HUES6 (cell line): ENCODE results near the gene MLLT3.

Experiments
- H3K27ac ChIP-seq: 2 replicates; pipeline ENCODE4 v1.7.0; 2013; ENCODE audit warnings: low read depth, mild to moderate bottlenecking, low read length, inconsistent platforms
- H3K27me3 ChIP-seq: 2 replicates; pipeline ENCODE4 v1.6.1; 2013; ENCODE audit warnings: low read length; ENCODE audit not compliant: control insufficient read depth, insufficient read depth
- H3K36me3 ChIP-seq: 2 replicates; pipeline ENCODE4 v1.6.1; 2013; ENCODE audit warnings: low read length; ENCODE audit not compliant: control insufficient read depth, insufficient read depth
- H3K4me1 ChIP-seq: 2 replicates; pipeline ENCODE4 v1.6.1; 2013; ENCODE audit warnings: low read length; ENCODE audit not compliant: control insufficient read depth, insufficient read depth
- H3K4me3 ChIP-seq: 2 replicates; pipeline ENCODE4 v1.5.1; 2013; ENCODE audit warnings: low read depth, low read length
- H3K9ac ChIP-seq: one replicate; pipeline ENCODE4 v1.6.1; 2013; ENCODE audit warnings: mild to moderate bottlenecking, low read length
- H3K9me3 ChIP-seq: 2 replicates; pipeline ENCODE4 v1.6.1; 2013; ENCODE audit warnings: low read depth, low read length; ENCODE audit not compliant: control insufficient read depth, insufficient read depth

Gene MLLT3

DNA sequence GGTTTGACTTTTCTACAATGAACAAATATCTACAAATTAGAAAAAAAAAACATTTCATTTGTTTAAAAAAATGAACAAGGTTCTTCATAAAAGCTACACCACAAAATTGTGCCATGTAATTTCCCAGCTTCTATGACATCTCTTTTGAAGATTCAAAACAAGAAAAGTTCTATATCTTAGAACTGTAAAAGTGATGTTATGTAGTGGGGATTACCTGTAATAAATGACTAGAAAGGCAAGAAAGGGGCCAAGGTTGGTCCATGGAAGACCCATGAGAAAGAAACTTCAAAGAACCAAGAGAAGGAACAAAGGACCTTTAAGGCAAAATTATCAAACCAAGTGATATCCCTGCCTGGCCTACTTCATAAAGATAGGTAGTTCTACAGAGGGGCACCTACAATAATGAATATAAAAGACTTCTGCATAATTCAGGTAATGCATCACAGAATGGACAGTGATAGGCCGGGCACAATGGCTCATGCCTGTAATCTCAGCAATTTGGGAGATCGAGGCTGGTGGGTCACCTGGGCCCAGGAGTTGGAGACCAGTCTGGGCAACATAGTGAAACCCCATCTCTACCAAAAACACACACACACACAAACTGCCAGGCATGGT, 7.6 kb downstream of the MLLT3 start:
- Histone ChIP-seq H3K4me3 (no peak overlapping the region), H3K9ac (no peak overlapping the region), H3K9me3 (no peaks in the 10 kb centered on the region), H3K36me3 (no peaks in the 10 kb centered on the region), H3K4me1 (peaks cover 1% of the 10 kb centered on the region; the same call in 1 of the 2 replicates), H3K27me3 (peaks cover 20% of the 10 kb centered on the region), H3K27ac (no peak overlapping the region)

DNA sequence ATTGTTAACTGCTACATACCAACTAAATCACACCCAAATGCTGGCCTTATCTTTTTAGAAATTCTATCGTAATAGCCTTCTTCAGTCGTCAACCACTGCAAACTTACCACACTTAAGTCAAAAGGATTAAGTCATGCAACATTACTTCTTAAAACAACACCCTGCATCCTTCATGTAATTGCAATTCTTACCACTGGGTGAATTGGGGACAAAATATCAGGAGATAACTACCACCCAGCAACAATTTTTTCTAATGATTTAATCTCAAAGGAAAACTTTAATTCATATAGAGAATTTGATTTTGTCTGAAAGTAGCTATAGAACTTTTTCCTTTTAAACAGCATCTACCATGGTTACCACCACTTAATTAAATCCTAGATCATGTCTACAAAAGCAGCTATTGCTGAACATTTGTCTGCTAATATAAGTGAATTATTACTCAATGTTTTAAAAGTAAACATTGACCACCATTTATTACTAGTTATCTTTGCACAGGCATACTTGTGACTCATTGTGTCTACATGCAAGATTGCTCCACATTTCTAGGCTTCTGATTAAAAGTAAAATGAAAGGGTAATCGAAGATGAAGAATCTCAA, 10.5 kb downstream of the MLLT3 start:
- Histone ChIP-seq H3K4me1 (no peaks in the 10 kb centered on the region), H3K27ac (no peak overlapping the region), H3K9me3 (no peaks in the 10 kb centered on the region), H3K9ac (no peak overlapping the region), H3K27me3 (no peaks in the 10 kb centered on the region), H3K36me3 (no peaks in the 10 kb centered on the region), H3K4me3 (no peak overlapping the region)

DNA sequence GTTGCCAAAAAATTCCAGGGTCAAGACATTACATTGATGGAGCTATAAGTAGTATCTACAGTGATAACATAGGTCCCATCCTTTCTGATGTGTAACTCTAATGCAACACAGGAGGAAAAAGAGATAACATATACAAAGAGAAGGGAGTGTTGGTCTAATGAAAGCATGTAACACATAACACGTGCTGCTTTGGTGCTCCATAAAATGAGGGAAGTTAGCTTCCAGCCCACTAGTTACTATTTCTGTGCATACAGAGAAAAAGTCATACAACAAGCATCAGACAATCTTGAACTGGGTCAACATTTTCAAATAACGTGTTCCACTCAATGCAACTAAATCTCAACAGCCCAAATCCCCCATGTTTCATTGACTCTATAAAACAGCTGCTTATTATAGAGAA, 11.7 kb downstream of the MLLT3 start:
- Histone ChIP-seq H3K27me3 (no peaks in the 10 kb centered on the region), H3K9ac (no peak overlapping the region), H3K27ac (no peak overlapping the region), H3K4me3 (no peak overlapping the region), H3K4me1 (0 out of 2 replicates have a peak, but pooled peaks cover 3% of the 10 kb centered on the region), H3K9me3 (no peaks in the 10 kb centered on the region), H3K36me3 (no peaks in the 10 kb centered on the region)

DNA sequence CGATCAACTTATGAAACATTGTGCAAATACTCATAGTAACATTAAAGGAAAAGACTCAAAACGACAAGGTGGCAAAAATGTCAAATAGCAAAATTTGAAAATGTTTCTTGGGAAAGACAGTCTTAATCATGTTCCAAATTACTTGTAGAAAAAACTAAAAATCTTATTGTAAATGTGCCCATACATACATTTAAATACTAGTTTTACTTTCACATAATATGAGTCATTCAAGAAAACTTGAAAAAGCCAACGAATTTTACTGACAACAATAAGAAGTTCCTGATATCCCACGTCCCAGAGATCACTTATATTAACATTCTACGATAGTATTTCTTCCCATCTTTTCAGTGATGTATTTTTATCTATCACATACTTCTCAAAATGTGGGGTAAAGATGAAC, 13.7 kb downstream of the MLLT3 start:
- no peak overlapping the region for H3K9ac ChIP-seq
- H3K9me3 ChIP-seq, result no peaks in the 10 kb centered on the region
- H3K4me3 ChIP-seq, result no peak overlapping the region
- H3K27ac ChIP-seq, result no peak overlapping the region
- no peaks in the 10 kb centered on the region for H3K27me3 ChIP-seq
- H3K36me3 ChIP-seq, result no peaks in the 10 kb centered on the region
- H3K4me1 ChIP-seq, result 0 out of 2 replicates have a peak, but pooled peaks cover 3% of the 10 kb centered on the region

DNA sequence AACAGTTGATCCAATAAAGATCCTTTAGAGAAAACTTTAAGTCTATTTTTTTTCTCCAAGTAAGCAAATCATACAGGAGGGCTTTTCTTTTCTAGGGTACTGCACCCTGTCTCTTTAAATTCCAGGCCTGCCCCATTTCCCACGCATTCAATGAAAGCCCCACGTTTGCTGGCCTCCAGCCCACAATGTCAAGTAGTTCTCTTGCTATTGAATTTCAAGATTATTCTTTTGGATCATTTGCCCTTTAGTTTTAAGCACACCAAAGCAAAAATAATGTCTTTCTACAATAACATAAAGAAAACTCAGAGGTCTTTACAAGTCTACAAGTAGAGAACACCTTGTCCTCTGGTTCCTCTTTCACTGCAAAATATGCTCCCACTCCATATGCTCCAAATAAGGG, 15.6 kb downstream of the MLLT3 start:
- no peaks in the 10 kb centered on the region for H3K36me3 ChIP-seq
- H3K27me3 ChIP-seq, result no peaks in the 10 kb centered on the region
- H3K27ac ChIP-seq, result no peak overlapping the region
- H3K4me1 ChIP-seq, result 0 out of 2 replicates have a peak, but pooled peaks cover 3% of the 10 kb centered on the region
- H3K9me3 ChIP-seq, result no peaks in the 10 kb centered on the region
- H3K9ac ChIP-seq, result no peak overlapping the region
- no peak overlapping the region for H3K4me3 ChIP-seq

DNA sequence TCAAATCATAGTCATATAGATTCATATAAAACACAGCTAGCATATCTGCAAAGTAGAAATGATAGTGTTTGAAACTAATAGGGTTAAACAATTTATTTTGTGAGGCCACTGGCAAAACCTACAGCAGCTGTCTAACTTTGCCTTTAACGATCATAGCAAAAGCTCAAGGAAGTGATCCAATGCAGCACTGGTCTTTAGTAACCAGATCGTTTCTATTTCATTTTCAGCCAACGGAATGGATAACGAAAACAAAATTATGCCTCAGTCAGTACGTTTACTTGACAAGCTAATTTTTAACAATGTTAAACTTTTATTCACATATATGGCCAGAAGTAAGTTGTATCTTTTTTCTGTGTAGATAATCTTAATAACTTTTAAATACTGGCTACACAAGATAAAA, 17.7 kb downstream of the MLLT3 start:
- Histone ChIP-seq H3K36me3 (no peaks in the 10 kb centered on the region), H3K9ac (no peak overlapping the region), H3K4me1 (0 out of 2 replicates have a peak, but pooled peaks cover 3% of the 10 kb centered on the region), H3K27ac (no peak overlapping the region), H3K4me3 (no peak overlapping the region), H3K9me3 (no peaks in the 10 kb centered on the region), H3K27me3 (no peaks in the 10 kb centered on the region)

DNA sequence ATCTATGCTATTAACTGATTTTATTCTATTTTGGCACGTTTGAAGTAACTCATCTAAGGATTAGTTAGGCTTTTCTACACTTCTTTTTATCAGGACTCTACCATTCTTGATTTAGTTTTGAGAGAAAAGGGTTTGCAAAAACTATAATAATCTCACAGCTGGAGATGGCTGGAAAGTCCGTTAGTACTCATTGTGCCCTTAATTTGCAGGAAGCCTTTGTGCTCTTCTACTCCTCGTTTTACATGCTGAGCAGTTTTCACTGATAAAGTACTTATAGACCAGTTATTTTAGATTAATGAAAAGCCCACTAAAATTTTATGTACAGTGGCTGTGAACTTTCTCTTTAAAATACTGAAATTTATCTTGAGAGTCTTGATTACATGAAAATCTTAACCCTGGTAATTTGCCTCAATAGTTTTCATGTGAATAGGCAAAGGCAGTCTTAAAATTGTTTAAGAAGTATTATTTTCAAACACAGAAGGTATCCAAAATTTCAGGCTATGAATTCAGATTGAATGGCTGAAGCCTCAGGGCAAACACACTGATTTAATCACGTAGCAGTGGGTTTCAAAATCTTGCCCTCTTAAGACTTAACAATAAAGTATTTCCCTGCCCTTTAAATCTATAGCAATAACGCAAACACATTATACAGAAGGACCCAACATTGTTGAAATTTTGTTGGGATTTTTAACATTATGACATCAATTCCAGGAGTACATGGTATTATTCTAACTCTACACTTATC, 18.6 kb downstream of the MLLT3 start:
- no peak overlapping the region for H3K4me3 ChIP-seq
- no peaks in the 10 kb centered on the region for H3K36me3 ChIP-seq
- 0 out of 2 replicates have a peak, but pooled peaks cover 3% of the 10 kb centered on the region for H3K4me1 ChIP-seq
- H3K9ac ChIP-seq, result no peak overlapping the region
- no peaks in the 10 kb centered on the region for H3K9me3 ChIP-seq
- no peak overlapping the region for H3K27ac ChIP-seq
- no peaks in the 10 kb centered on the region for H3K27me3 ChIP-seq

DNA sequence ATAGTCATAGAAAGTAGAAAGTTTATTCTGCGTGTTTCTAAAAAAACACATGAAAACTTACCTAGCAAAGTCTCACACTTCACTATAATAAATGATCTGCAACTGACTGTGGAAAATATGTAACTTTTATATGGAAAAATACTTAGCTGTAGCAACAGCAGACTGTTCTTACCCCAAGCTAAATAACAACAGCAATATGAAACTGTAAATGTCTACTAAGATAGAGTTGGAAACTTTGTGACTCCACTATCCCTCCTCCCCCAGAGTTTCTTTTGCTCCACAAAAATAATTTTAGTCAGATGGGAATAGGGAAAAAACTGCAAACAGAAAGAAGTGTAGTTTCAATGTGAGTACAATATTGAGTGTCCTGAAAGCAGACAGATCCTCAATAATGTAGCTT, 21.0 kb downstream of the MLLT3 start:
- Histone ChIP-seq H3K27ac (no peak overlapping the region), H3K4me3 (no peak overlapping the region), H3K4me1 (0 out of 2 replicates have a peak, but pooled peaks cover under 1% of the 10 kb centered on the region), H3K36me3 (no peaks in the 10 kb centered on the region), H3K27me3 (no peaks in the 10 kb centered on the region), H3K9ac (no peak overlapping the region), H3K9me3 (no peaks in the 10 kb centered on the region)

DNA sequence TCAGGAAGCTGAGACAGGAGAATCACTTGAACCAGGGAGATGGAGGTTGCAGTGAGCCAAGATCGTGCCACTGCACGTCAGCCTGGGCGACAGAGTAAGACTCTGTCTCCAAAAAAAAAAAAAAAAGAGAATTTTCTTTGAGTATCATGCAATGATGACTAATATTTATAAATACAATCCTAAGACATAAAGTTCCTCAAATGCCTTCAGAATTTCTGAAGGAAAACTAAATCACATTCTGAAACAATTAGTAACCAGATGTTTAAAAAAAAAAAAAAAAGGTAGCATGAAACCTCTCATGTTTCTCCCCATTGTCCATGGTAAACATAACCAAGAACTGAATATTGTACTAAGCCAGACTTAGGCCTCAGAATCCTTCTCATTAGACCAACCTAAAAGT, 23.1 kb downstream of the MLLT3 start:
- peaks cover 4% of the 10 kb centered on the region; the same call in 1 of the 2 replicates for H3K4me1 ChIP-seq

DNA sequence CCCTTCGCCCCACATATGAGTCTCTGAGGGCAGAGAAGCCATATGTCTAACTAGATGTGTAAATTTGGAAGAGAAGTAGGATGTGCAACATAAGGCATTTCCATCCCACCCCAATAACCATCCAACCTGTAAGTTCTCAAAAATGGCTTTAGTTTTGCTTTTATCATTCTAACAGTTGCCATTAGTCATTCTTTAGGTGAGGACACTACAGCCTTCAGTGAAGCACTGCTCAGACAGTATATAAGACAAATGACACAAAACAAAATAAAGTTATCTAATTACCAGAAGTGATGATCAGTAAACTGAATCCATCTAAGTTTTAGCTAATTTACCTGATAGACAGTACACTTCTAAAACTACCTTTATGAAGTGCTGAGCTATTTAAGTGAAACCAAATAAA, 23.9 kb downstream of the MLLT3 start:
- no peak overlapping the region for H3K4me3 ChIP-seq
- H3K27ac ChIP-seq, result no peak overlapping the region
- no peaks in the 10 kb centered on the region for H3K9me3 ChIP-seq
- H3K36me3 ChIP-seq, result no peaks in the 10 kb centered on the region
- peaks cover 4% of the 10 kb centered on the region; the same call in 1 of the 2 replicates for H3K4me1 ChIP-seq
- no peaks in the 10 kb centered on the region for H3K27me3 ChIP-seq
- H3K9ac ChIP-seq, result no peak overlapping the region

More for the DNA sequence above, 23.1 kb downstream of the MLLT3 start:
- Histone ChIP-seq H3K27ac (no peak overlapping the region), H3K9me3 (no peaks in the 10 kb centered on the region), H3K27me3 (no peaks in the 10 kb centered on the region), H3K36me3 (no peaks in the 10 kb centered on the region), H3K4me3 (no peak overlapping the region), H3K9ac (no peak overlapping the region)

DNA sequence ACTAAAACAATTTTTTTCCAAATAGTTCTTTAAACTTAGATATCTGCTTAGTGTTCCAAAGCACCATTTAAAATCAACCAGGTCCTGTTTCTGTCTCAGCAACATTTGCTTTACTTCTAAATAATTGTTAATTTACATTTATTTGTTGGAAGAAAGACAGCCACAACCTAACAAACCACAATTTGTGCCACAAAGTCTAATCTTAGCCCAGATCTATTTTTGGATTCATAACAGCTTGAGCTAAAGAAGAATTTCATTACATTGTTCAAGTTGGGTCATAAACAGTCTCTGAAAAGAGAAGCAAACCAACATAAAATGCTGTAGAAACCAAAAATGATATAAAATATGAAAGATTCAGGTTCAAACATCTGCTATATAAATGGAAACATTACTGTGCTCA, 24.4 kb downstream of the MLLT3 start:
- no peak overlapping the region for H3K4me3 ChIP-seq
- H3K9ac ChIP-seq, result no peak overlapping the region
- no peak overlapping the region for H3K27ac ChIP-seq
- peaks cover 4% of the 10 kb centered on the region; the same call in 1 of the 2 replicates for H3K4me1 ChIP-seq
- H3K9me3 ChIP-seq, result no peaks in the 10 kb centered on the region
- no peaks in the 10 kb centered on the region for H3K36me3 ChIP-seq
- H3K27me3 ChIP-seq, result no peaks in the 10 kb centered on the region
